Measurements from ENCODE around the gene TTC3. TPM values are rescaled to one million over a fixed set of nuclear protein-coding genes. Genes with fewer than 3 reads are reported as not detected.

The TTC3 gene
- total RNA-seq, 1 experiment from 2014 or later, result 29.0 TPM

DNA sequence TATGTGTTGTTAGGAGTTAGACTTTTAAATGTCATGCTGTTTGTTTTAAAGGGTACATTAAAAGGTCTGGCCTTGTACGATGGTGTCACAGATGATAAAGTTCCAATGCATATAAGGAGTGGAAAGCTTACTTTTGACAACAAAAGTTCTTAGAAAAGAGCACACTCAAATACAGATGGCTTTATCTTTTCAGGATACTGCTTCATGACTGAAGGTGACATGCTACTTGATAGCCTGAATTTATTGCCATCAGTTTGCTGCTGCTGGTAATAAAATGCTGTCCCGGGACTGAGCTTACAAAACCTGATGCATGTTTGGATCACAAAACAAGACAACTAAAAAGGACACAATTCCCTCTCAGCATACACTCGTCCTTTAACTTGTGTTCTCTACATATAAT, 84.9 kb downstream of the TTC3 start:
- ATAC-seq (no peak), DNase-seq (ENCODE audit: low spot score) (no peak)
- H3K4me1 Mint-ChIP-seq, result peaks cover 9% of the 10 kb centered on the region
- TF ChIP-seq NFE2L1 (CRISPR knock-in tag; IDR thresholded peaks at IDR 0.05) (no peak), ZNF232 (CRISPR knock-in tag; IDR thresholded peaks at IDR 0.05) (no peak), ZNF121 (CRISPR knock-in tag; IDR thresholded peaks at IDR 0.05) (no peak), JAZF1 (CRISPR knock-in tag; IDR thresholded peaks at IDR 0.05) (no peak), CBFB (CRISPR knock-in tag; IDR thresholded peaks at IDR 0.05; ENCODE audit: low read depth) (no peak), KAT7 (CRISPR knock-in tag; IDR thresholded peaks at IDR 0.05; ENCODE audit: borderline replicate concordance) (no peak), PRRX2 (CRISPR knock-in tag; IDR thresholded peaks at IDR 0.05) (no peak)
- TF ChIP-seq, protein P1, sequence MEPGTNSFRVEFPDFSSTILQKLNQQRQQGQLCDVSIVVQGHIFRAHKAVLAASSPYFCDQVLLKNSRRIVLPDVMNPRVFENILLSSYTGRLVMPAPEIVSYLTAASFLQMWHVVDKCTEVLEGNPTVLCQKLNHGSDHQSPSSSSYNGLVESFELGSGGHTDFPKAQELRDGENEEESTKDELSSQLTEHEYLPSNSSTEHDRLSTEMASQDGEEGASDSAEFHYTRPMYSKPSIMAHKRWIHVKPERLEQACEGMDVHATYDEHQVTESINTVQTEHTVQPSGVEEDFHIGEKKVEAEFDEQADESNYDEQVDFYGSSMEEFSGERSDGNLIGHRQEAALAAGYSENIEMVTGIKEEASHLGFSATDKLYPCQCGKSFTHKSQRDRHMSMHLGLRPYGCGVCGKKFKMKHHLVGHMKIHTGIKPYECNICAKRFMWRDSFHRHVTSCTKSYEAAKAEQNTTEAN (CRISPR knock-in tag; IDR thresholded peaks at IDR 0.05), result no peak
- TF ChIP-seq, protein P2, sequence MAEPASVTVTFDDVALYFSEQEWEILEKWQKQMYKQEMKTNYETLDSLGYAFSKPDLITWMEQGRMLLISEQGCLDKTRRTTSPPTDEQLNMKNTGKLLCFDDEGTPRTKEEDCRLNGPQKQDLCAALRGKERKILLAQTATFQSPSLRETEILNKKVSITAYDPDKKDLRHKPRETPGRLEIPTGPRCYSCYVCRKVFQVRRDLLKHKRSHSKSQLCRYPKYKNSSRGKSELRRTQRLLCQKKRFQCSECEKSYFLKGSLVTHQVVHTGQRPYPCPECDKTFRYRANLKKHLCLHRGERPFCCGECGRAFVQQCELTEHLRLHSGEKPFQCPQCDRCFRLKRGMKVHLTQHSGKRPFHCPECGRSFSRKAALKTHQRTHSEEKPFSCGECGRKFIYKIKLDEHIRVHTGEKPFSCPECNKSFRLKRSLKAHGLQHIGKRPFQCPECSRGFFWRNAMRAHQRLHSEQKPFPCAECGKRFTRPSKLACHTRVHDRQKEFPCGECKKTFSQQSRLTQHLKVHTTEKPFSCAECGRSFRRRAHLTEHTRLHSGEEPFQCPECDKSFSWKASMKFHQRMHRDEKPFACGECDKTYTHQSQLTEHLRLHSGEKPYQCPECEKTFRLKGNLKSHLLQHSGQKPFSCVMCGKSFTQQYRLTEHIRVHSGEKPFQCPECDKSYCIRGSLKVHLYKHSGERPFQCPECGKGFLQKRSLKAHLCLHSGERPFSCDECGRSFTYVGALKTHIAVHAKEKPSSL (CRISPR knock-in tag; conservative IDR thresholded peaks at IDR 0.05), result no peak
- TF ChIP-seq, protein P3, sequence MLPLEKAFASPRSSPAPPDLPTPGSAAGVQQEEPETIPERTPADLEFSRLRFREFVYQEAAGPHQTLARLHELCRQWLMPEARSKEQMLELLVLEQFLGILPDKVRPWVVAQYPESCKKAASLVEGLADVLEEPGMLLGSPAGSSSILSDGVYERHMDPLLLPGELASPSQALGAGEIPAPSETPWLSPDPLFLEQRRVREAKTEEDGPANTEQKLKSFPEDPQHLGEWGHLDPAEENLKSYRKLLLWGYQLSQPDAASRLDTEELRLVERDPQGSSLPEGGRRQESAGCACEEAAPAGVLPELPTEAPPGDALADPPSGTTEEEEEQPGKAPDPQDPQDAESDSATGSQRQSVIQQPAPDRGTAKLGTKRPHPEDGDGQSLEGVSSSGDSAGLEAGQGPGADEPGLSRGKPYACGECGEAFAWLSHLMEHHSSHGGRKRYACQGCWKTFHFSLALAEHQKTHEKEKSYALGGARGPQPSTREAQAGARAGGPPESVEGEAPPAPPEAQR (CRISPR knock-in tag; IDR thresholded peaks at IDR 0.05), result no peak
- TF ChIP-seq, protein P4, sequence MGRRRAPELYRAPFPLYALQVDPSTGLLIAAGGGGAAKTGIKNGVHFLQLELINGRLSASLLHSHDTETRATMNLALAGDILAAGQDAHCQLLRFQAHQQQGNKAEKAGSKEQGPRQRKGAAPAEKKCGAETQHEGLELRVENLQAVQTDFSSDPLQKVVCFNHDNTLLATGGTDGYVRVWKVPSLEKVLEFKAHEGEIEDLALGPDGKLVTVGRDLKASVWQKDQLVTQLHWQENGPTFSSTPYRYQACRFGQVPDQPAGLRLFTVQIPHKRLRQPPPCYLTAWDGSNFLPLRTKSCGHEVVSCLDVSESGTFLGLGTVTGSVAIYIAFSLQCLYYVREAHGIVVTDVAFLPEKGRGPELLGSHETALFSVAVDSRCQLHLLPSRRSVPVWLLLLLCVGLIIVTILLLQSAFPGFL (CRISPR knock-in tag; IDR thresholded peaks at IDR 0.05; ENCODE audit: borderline replicate concordance), result no peak
- TF ChIP-seq, protein P5, sequence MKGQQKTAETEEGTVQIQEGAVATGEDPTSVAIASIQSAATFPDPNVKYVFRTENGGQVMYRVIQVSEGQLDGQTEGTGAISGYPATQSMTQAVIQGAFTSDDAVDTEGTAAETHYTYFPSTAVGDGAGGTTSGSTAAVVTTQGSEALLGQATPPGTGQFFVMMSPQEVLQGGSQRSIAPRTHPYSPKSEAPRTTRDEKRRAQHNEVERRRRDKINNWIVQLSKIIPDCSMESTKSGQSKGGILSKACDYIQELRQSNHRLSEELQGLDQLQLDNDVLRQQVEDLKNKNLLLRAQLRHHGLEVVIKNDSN (CRISPR knock-in tag; IDR thresholded peaks at IDR 0.05), result no peak
- TF ChIP-seq, protein P6, sequence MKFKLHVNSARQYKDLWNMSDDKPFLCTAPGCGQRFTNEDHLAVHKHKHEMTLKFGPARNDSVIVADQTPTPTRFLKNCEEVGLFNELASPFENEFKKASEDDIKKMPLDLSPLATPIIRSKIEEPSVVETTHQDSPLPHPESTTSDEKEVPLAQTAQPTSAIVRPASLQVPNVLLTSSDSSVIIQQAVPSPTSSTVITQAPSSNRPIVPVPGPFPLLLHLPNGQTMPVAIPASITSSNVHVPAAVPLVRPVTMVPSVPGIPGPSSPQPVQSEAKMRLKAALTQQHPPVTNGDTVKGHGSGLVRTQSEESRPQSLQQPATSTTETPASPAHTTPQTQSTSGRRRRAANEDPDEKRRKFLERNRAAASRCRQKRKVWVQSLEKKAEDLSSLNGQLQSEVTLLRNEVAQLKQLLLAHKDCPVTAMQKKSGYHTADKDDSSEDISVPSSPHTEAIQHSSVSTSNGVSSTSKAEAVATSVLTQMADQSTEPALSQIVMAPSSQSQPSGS (CRISPR knock-in tag; IDR thresholded peaks at IDR 0.05; ENCODE audit: borderline replicate concordance, low read depth), result no peak
- TF ChIP-seq, protein P7, sequence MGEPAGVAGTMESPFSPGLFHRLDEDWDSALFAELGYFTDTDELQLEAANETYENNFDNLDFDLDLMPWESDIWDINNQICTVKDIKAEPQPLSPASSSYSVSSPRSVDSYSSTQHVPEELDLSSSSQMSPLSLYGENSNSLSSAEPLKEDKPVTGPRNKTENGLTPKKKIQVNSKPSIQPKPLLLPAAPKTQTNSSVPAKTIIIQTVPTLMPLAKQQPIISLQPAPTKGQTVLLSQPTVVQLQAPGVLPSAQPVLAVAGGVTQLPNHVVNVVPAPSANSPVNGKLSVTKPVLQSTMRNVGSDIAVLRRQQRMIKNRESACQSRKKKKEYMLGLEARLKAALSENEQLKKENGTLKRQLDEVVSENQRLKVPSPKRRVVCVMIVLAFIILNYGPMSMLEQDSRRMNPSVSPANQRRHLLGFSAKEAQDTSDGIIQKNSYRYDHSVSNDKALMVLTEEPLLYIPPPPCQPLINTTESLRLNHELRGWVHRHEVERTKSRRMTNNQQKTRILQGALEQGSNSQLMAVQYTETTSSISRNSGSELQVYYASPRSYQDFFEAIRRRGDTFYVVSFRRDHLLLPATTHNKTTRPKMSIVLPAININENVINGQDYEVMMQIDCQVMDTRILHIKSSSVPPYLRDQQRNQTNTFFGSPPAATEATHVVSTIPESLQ (CRISPR knock-in tag; IDR thresholded peaks at IDR 0.05), result no peak
- TF ChIP-seq, protein P8, sequence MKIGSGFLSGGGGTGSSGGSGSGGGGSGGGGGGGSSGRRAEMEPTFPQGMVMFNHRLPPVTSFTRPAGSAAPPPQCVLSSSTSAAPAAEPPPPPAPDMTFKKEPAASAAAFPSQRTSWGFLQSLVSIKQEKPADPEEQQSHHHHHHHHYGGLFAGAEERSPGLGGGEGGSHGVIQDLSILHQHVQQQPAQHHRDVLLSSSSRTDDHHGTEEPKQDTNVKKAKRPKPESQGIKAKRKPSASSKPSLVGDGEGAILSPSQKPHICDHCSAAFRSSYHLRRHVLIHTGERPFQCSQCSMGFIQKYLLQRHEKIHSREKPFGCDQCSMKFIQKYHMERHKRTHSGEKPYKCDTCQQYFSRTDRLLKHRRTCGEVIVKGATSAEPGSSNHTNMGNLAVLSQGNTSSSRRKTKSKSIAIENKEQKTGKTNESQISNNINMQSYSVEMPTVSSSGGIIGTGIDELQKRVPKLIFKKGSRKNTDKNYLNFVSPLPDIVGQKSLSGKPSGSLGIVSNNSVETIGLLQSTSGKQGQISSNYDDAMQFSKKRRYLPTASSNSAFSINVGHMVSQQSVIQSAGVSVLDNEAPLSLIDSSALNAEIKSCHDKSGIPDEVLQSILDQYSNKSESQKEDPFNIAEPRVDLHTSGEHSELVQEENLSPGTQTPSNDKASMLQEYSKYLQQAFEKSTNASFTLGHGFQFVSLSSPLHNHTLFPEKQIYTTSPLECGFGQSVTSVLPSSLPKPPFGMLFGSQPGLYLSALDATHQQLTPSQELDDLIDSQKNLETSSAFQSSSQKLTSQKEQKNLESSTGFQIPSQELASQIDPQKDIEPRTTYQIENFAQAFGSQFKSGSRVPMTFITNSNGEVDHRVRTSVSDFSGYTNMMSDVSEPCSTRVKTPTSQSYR (CRISPR knock-in tag; IDR thresholded peaks at IDR 0.05), result no peak
- TF ChIP-seq, protein P9, sequence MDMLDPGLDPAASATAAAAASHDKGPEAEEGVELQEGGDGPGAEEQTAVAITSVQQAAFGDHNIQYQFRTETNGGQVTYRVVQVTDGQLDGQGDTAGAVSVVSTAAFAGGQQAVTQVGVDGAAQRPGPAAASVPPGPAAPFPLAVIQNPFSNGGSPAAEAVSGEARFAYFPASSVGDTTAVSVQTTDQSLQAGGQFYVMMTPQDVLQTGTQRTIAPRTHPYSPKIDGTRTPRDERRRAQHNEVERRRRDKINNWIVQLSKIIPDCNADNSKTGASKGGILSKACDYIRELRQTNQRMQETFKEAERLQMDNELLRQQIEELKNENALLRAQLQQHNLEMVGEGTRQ (CRISPR knock-in tag; IDR thresholded peaks at IDR 0.05), result no peak
- TF ChIP-seq, protein P10, sequence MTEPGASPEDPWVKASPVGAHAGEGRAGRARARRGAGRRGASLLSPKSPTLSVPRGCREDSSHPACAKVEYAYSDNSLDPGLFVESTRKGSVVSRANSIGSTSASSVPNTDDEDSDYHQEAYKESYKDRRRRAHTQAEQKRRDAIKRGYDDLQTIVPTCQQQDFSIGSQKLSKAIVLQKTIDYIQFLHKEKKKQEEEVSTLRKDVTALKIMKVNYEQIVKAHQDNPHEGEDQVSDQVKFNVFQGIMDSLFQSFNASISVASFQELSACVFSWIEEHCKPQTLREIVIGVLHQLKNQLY (CRISPR knock-in tag; IDR thresholded peaks at IDR 0.05), result no peak
- no peak overlapping the region for H3K4me3 Mint-ChIP-seq
- no peak overlapping the region for H3K27ac Mint-ChIP-seq
- H3K9me3 Mint-ChIP-seq, result no peaks in the 10 kb centered on the region
- POLR2A ChIA-PET, result no interaction called here
- CTCF ChIA-PET, result interaction anchor here (1.1 kb wide), 2 partner anchors 9 to 181 kb away, joined by 4 to 5 read pairs; no protein-coding TSS in a partner anchor
- H3K27me3 Mint-ChIP-seq (ENCODE audit: low read depth), result no peaks in the 10 kb centered on the region
- 0 out of 2 replicates have a peak, but pooled peaks cover 6% of the 10 kb centered on the region for H3K36me3 Mint-ChIP-seq

Measured in WTC11 (cell line).